ENCODE results near the gene GJB2. TPM values are rescaled to one million over a fixed set of nuclear protein-coding genes. Genes with fewer than 3 reads are reported as not detected.

GJB2 gene
- total and polyA plus RNA-seq, 2 of the 8 experiments (the other 6 are each of a cell fraction or from before 2014, with no cell fraction given) = 0.20 to 0.21 TPM

- Histone ChIP-seq H3K9me3 (ENCODE audit: insufficient read depth in 2 of 2, low read depth in 1 of 2, low read length in 1 of 2) (no peaks in the 10 kb centered on the region), H3K4ac (replicated peaks; ENCODE audit: insufficient read length, low read depth, low read length) (no peak overlapping the region), H2BK12ac (ENCODE audit: low read depth, low read length) (no peak overlapping the region), H3K27ac (ENCODE audit: low read depth, low read length) (no peak overlapping the region), H2BK5ac (ENCODE audit: low read depth, low read length) (no peak overlapping the region), H3K36me3 (ENCODE audit: control insufficient read depth in 2 of 4, insufficient read depth in 4 of 4, low read length in 3 of 4) (no peaks in the 10 kb centered on the region), H3K23me2 (ENCODE audit: low read depth, low read length) (no peaks in the 10 kb centered on the region), H2BK15ac (ENCODE audit: low read length) (no peak overlapping the region), H4K91ac (replicated peaks; ENCODE audit: insufficient read length, low read length) (no peak overlapping the region), H3K18ac (ENCODE audit: extremely low read depth, low read length) (no peak overlapping the region), H3K27me3 (replicated peaks in 1 of 4; ENCODE audit: control insufficient read depth in 3 of 4, extremely low read depth in 1 of 4, insufficient read depth in 3 of 4, low read length in 3 of 4) (no peaks in the 10 kb centered on the region), H3K4me1 (replicated peaks in 1 of 4; ENCODE audit: control insufficient read depth in 3 of 4, insufficient read depth in 4 of 4, low read length in 3 of 4) (peaks cover 0 to 3% (median 0%) of the 10 kb centered on the region in 4 experiments; a peak in 1 of 7 replicates), H4K8ac (ENCODE audit: extremely low read depth, insufficient read depth, low read length) (no peak overlapping the region), H3K4me3 (ENCODE audit: extremely low read depth in 1 of 4, insufficient read depth in 2 of 4, low read depth in 3 of 4, low read length in 4 of 4) (no peak overlapping the region), H2AK5ac (ENCODE audit: low read depth, low read length) (no peak overlapping the region), H4K20me1 (replicated peaks in 1 of 2; ENCODE audit: control insufficient read depth in 1 of 2, insufficient read depth in 2 of 2, low read length in 2 of 2) (no peaks in the 10 kb centered on the region), H2BK20ac (ENCODE audit: low read length) (no peak overlapping the region), H4K5ac (ENCODE audit: insufficient read length, low read depth, low read length) (no peak overlapping the region), H2AFZ (ENCODE audit: low read length) (no peak overlapping the region), H3K23ac (ENCODE audit: insufficient read length) (no peak overlapping the region), H3K4me2 (ENCODE audit: insufficient read depth in 1 of 2, low read depth in 2 of 2, low read length in 2 of 2) (no peak overlapping the region), H3K79me1 (ENCODE audit: low read depth, low read length) (no peaks in the 10 kb centered on the region), H3K14ac (ENCODE audit: insufficient read length) (no peak overlapping the region), H2BK120ac (replicated peaks; ENCODE audit: low read depth, low read length) (no peak overlapping the region), H3K79me2 (ENCODE audit: control insufficient read depth in 1 of 2, insufficient read depth in 2 of 2, low read length in 2 of 2) (no peaks in the 10 kb centered on the region), H3K56ac (replicated peaks; ENCODE audit: insufficient read length, low read depth, low read length) (no peak overlapping the region), H3K9ac (replicated peaks in 1 of 4; ENCODE audit: extremely low read depth in 1 of 4, low read depth in 3 of 4, low read length in 3 of 4) (no peak overlapping the region)
- no peak for TF ChIP-seq CHD2 (IDR thresholded peaks at IDR 0.05; ENCODE audit: low read length)
- no peak for TF ChIP-seq CEBPB (IDR thresholded peaks at IDR 0.05; ENCODE audit: low read depth, low read length)
- TF ChIP-seq JUND (IDR thresholded peaks at IDR 0.05; ENCODE audit: low read length) = no peak
- no peak for TF ChIP-seq SIX5 (IDR thresholded peaks at IDR 0.05; ENCODE audit: low read depth, low read length)
- no peak for TF ChIP-seq MAFK (IDR thresholded peaks at IDR 0.05; ENCODE audit: low read depth, low read length)
- no peak for TF ChIP-seq TCF12 (IDR thresholded peaks at IDR 0.05; ENCODE audit: low read depth, low read length)
- no peak for TF ChIP-seq EGR1 (IDR thresholded peaks at IDR 0.05; ENCODE audit: borderline replicate concordance, low read depth, low read length)
- TF ChIP-seq ASH2L (IDR thresholded peaks at IDR 0.05; ENCODE audit: low read length) = no peak
- TF ChIP-seq BCL11A (IDR thresholded peaks at IDR 0.05; ENCODE audit: low read depth in 2 of 2, low read length in 2 of 2) = no peak
- no peak for TF ChIP-seq SRF (IDR thresholded peaks at IDR 0.05; ENCODE audit: low read depth, low read length)
- TF ChIP-seq, protein P1, sequence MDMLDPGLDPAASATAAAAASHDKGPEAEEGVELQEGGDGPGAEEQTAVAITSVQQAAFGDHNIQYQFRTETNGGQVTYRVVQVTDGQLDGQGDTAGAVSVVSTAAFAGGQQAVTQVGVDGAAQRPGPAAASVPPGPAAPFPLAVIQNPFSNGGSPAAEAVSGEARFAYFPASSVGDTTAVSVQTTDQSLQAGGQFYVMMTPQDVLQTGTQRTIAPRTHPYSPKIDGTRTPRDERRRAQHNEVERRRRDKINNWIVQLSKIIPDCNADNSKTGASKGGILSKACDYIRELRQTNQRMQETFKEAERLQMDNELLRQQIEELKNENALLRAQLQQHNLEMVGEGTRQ (IDR thresholded peaks at IDR 0.05; ENCODE audit: low read length) = no peak
- no peak for TF ChIP-seq PHF8 (conservative IDR thresholded peaks at IDR 0.05; ENCODE audit: low read depth, low read length)
- no peak for TF ChIP-seq EP300 (IDR thresholded peaks at IDR 0.05; ENCODE audit: borderline replicate concordance in 1 of 2, low read depth in 2 of 2, low read length in 2 of 2)
- DNase-seq (ENCODE audit: low read depth in 1 of 2, low spot score in 2 of 2) = no peak
- ChIA-PET CTCF (ENCODE audit: partially characterized antibody) (interaction anchor here (0.8 to 1.8 kb wide), 5 partner anchors 44 to 248 kb away, joined by 3 to 8 read pairs (median 3); no protein-coding TSS in a partner anchor), POLR2A (ENCODE audit: partially characterized antibody) (no interaction called here)
- WGBS, 2 experiments (ENCODE audit: extremely low coverage in 1 of 2, insufficient coverage in 1 of 2, insufficient read length in 1 of 2, insufficient replicate concordance in 2 of 2, low coverage in 1 of 2, low lambda C conversion rate in 2 of 2, missing lambda C conversion rate in 1 of 2) = 78% methylated on average over 2 of the region's 2 CpGs; no CpG with 5 or more reads in 1 of the 2 experiments
- FAIRE-seq = no peak
Measured at GRCh38 chr13:20241593-20241992, 48.9 kb upstream of the GJB2 start.
